HepG2 (cell line): ENCODE results near the gene TMIGD2. TPM values are rescaled to one million over a fixed set of nuclear protein-coding genes. Genes with fewer than 3 reads are reported as not detected.

Experiments used
- ATAC-seq: fragments of 200-7000 bp; cut with Tn5 transposase; 3 replicates; pipeline ENCODE4 v1.9.1; 2020; ENCODE audit warnings: mild to moderate bottlenecking, moderate library complexity
- BruUV-seq: library from RNA; stranded (reverse); fragments of 400-500 nt; replicated peaks from 2 replicates; lab custom pipeline; 2021; lab: Mats Ljungman, UMichigan
- CTCF ChIA-PET: fragments of 300-600 bp; formaldehyde crosslinking; extraction: SDS; loops from one replicate; lab custom pipeline; 2021; ENCODE audit warnings: low total read pairs, inconsistent platforms, low intra/inter-chr PET ratio; lab: Yijun Ruan, JAX
- POLR2A ChIA-PET: fragments of 350-600 bp; sonication (Branson Sonifier 250); formaldehyde crosslinking; loops from one replicate; lab custom pipeline; 2020; ENCODE audit warnings: antibody characterized with exemption, inconsistent platforms; lab: Yijun Ruan, JAX
- DNase-seq: peaks from one replicate; pipeline ENCODE4 v3.0.0-alpha.2; 2015; ENCODE audit warnings: low spot score
- FAIRE-seq: peaks from 3 replicates; lab custom pipeline; 2011; peaks lifted over from hg19 to GRCh38; lab: Jason Lieb, UNC
- H2AFZ ChIP-seq: one replicate; pipeline ENCODE4 v1.6.1; 2011; ENCODE audit warnings: low read length, inconsistent platforms
- H3K27ac ChIP-seq: fragments of 300-600 bp; 3 replicates; pipeline ENCODE4 v1.8.0; 2011; ENCODE audit warnings: mixed run types, mild to moderate bottlenecking, mixed read lengths, low read length, inconsistent platforms; ENCODE audit not compliant: insufficient read depth; ENCODE audit errors: extremely low read length
- H3K27me3 ChIP-seq, 2 experiments: fragments of 200-600 bp in 1 of 2; 2 replicates in 1 of 2; 3 replicates in 1 of 2; pipeline versions ENCODE4 v1.6.0 to v1.8.0; 2011; ENCODE audit warnings: low read length in 2 of 2, mild to moderate bottlenecking in 2 of 2, moderate library complexity in 2 of 2, inconsistent platforms in 1 of 2; ENCODE audit not compliant: insufficient read depth in 2 of 2, control insufficient read depth in 1 of 2
- H3K36me3 ChIP-seq, 2 experiments: fragments of 200-600 bp in 1 of 2; replicated peaks in 1 of 2; 2 replicates in 1 of 2; 3 replicates in 1 of 2; pipeline versions ENCODE4 v1.5.1 to v1.8.0; 2011; ENCODE audit warnings: low read length in 2 of 2, inconsistent platforms in 1 of 2; ENCODE audit not compliant: insufficient read depth in 2 of 2, control insufficient read depth in 1 of 2
- H3K4me1 ChIP-seq: 2 replicates; pipeline ENCODE4 v1.5.1; 2012; ENCODE audit warnings: low read length, inconsistent platforms; ENCODE audit not compliant: insufficient read depth
- H3K4me2 ChIP-seq: 2 replicates; pipeline ENCODE4 v1.6.0; 2011; ENCODE audit warnings: low read depth, low read length, inconsistent platforms
- H3K4me3 ChIP-seq, 3 experiments: fragments of 200-600 bp in 1 of 3; sonication (generic), shearing (Covaris generic) in 1 of 3; replicated peaks in 1 of 3; 2 replicates each; pipeline ENCODE4 v1.5.1; 2011 to 2016; ENCODE audit warnings: low read length in 3 of 3, inconsistent platforms in 2 of 3, low read depth in 2 of 3, mild to moderate bottlenecking in 2 of 3, control low read depth in 1 of 3, mixed read lengths in 1 of 3; ENCODE audit not compliant: insufficient read depth in 1 of 3
- H3K79me2 ChIP-seq: one replicate; pipeline ENCODE4 v1.6.1; 2011; ENCODE audit warnings: low read length, inconsistent platforms; ENCODE audit not compliant: insufficient read depth
- H3K9ac ChIP-seq: 2 replicates; pipeline ENCODE4 v1.6.0; 2011; ENCODE audit warnings: mild to moderate bottlenecking, low read depth, low read length, inconsistent platforms; ENCODE audit not compliant: insufficient read depth
- H3K9me3 ChIP-seq: 2 replicates; pipeline ENCODE4 v1.5.1; 2012; ENCODE audit warnings: mild to moderate bottlenecking, low read length
- H4K20me1 ChIP-seq: 2 replicates; pipeline ENCODE4 v1.6.0; 2011; ENCODE audit warnings: inconsistent platforms, mild to moderate bottlenecking, low read length, moderate library complexity; ENCODE audit not compliant: insufficient read depth
- NFRKB ChIP-seq: fragments of 450-650 bp; IDR thresholded peaks from 2 replicates; pipeline ENCODE4 v1.6.1; 2017
- NPAS2 ChIP-seq: sonication (generic); formaldehyde crosslinking; IDR thresholded peaks from 2 replicates; pipeline ENCODE4 v1.8.0; 2022; ENCODE audit warnings: mild to moderate bottlenecking, missing genetic modification reagents, borderline replicate concordance
- SKIL ChIP-seq: sonication (generic); formaldehyde crosslinking; IDR thresholded peaks from 2 replicates; pipeline ENCODE4 v1.8.0; 2022; ENCODE audit warnings: missing genetic modification reagents, mild to moderate bottlenecking, moderate library complexity, borderline replicate concordance
- ZNF24 ChIP-seq: fragments of 450-650 bp; IDR thresholded peaks from 2 replicates; pipeline ENCODE4 v1.6.1; 2017; ENCODE audit warnings: antibody characterized with exemption, mild to moderate bottlenecking
- ZNF263 ChIP-seq: sonication (generic); formaldehyde crosslinking; IDR thresholded peaks from 2 replicates; pipeline ENCODE4 v1.4.0; 2020; ENCODE audit warnings: missing genetic modification reagents
- ZNF543 ChIP-seq: sonication (generic); formaldehyde crosslinking; IDR thresholded peaks from 2 replicates; pipeline ENCODE4 v1.4.0; 2020; ENCODE audit warnings: mild to moderate bottlenecking, missing genetic modification reagents
- ZNF781 ChIP-seq: sonication (generic); formaldehyde crosslinking; IDR thresholded peaks from 2 replicates; pipeline ENCODE4 v1.5.1; 2020; ENCODE audit warnings: borderline replicate concordance, mild to moderate bottlenecking, missing genetic modification reagents; ENCODE audit errors: not compliant biosample characterization
- ZNF883 ChIP-seq: sonication (generic); formaldehyde crosslinking; IDR thresholded peaks from 2 replicates; pipeline ENCODE4 v1.5.1; 2020; ENCODE audit warnings: mild to moderate bottlenecking, missing genetic modification reagents; ENCODE audit errors: not compliant biosample characterization
- ZSCAN25 ChIP-seq: sonication (generic); formaldehyde crosslinking; IDR thresholded peaks from 2 replicates; pipeline ENCODE4 v1.8.0; 2022; ENCODE audit warnings: mild to moderate bottlenecking, missing genetic modification reagents
- WGBS: methylation state at CpG from one replicate; pipeline ENCODE4 v1.1.6; 2017; ENCODE audit warnings: low lambda C conversion rate; 5-methylcytosine and 5-hydroxymethylcytosine counted together
- in situ Hi-C: cut with HindIII; loops from 2 replicates; pipeline ENCODE4 v1.10.0; 2017; ENCODE audit warnings: low pct_unique_long_range_greater_than_20kb; ENCODE audit not compliant: extremely low pct_ligation_motif_present
- intact Hi-C: fragments of 100-400 bp; cut with micrococcal nuclease; formaldehyde crosslinking; loops from one replicate; pipeline ENCODE4 v1.10.0; 2022; ENCODE audit not compliant: unreplicated experiment
- polyA plus RNA-seq, 8 experiments: library from polyadenylated mRNA; depleted of rRNA in 3 of 8; stranded (reverse) in 7 of 8; unstranded in 1 of 8; fragments of >200 nt; fragmentation: Illumina TruSeq in 4 of 8; extraction: Trizol in 4 of 8; gene quantifications; 2 replicates each; pipeline versions ENCODE4 v1.2.1 to v1.2.3, GENCODE V29; 2011 to 2016; ENCODE audit warnings: low read depth in 4 of 8, missing spikeins in 1 of 8, mixed read lengths in 1 of 8; ENCODE audit not compliant: insufficient read depth in 1 of 8
- total RNA-seq, 5 experiments: library from RNA; depleted of rRNA; stranded (reverse); fragments of >200 nt; fragmentation: Illumina TruSeq; extraction: Trizol; gene quantifications; 2 replicates each; pipeline ENCODE4 v1.2.3, GENCODE V29; 2016; ENCODE audit warnings: low read depth in 1 of 5
- TF ChIP-seq, protein P1 (sequence below): sonication (generic); formaldehyde crosslinking; IDR thresholded peaks from 2 replicates; pipeline ENCODE4 v1.5.0; 2020; ENCODE audit warnings: mild to moderate bottlenecking, missing genetic modification reagents, borderline replicate concordance
- TF ChIP-seq, protein P2 (sequence below): sonication (generic); formaldehyde crosslinking; IDR thresholded peaks from 2 replicates; pipeline ENCODE4 v1.4.0; 2020; ENCODE audit warnings: mild to moderate bottlenecking, missing genetic modification reagents

TMIGD2 gene
- total and polyA plus RNA-seq, 2 of the 13 experiments (the other 11 are each of a cell fraction or from before 2014, with no cell fraction given), result 0.11 to 1.0 TPM

GRCh38 chr19:4350726-4351125, 48.5 kb upstream of the TMIGD2 start:
- H3K27ac ChIP-seq, result no peak overlapping the region
- 0 out of 5 replicates have a peak, but pooled peaks cover 0 to 7% of the 10 kb centered on the region in 2 experiments for H3K36me3 ChIP-seq
- peaks cover 2% of the 10 kb centered on the region; the same call in 1 of the 2 replicates for H3K4me1 ChIP-seq
- no peak overlapping the region for H3K4me2 ChIP-seq
- DNase-seq (no peak), ATAC-seq (no peak), FAIRE-seq (no peak)
- no peak overlapping the region for H3K9ac ChIP-seq
- no peaks in the 10 kb centered on the region for H3K27me3 ChIP-seq
- ChIA-PET POLR2A (no interaction called here), CTCF (interaction anchor here (1.6 kb wide), 1 partner anchor 84 kb away, joined by 3 read pairs; no protein-coding TSS in a partner anchor)
- 95% methylated on average over 8 of the region's 9 CpGs for WGBS
- H3K4me3 ChIP-seq, result no peak overlapping the region
- H4K20me1 ChIP-seq, result no peaks in the 10 kb centered on the region
- TF ChIP-seq ZNF883 (CRISPR knock-in tag) (no peak), ZNF781 (CRISPR knock-in tag) (no peak), NPAS2 (CRISPR knock-in tag) (no peak), ZSCAN25 (CRISPR knock-in tag) (no peak), NFRKB (no peak), ZNF543 (CRISPR knock-in tag) (no peak), ZNF24 (no peak), ZNF263 (no peak), SKIL (CRISPR knock-in tag) (no peak)
- TF ChIP-seq, protein P1, sequence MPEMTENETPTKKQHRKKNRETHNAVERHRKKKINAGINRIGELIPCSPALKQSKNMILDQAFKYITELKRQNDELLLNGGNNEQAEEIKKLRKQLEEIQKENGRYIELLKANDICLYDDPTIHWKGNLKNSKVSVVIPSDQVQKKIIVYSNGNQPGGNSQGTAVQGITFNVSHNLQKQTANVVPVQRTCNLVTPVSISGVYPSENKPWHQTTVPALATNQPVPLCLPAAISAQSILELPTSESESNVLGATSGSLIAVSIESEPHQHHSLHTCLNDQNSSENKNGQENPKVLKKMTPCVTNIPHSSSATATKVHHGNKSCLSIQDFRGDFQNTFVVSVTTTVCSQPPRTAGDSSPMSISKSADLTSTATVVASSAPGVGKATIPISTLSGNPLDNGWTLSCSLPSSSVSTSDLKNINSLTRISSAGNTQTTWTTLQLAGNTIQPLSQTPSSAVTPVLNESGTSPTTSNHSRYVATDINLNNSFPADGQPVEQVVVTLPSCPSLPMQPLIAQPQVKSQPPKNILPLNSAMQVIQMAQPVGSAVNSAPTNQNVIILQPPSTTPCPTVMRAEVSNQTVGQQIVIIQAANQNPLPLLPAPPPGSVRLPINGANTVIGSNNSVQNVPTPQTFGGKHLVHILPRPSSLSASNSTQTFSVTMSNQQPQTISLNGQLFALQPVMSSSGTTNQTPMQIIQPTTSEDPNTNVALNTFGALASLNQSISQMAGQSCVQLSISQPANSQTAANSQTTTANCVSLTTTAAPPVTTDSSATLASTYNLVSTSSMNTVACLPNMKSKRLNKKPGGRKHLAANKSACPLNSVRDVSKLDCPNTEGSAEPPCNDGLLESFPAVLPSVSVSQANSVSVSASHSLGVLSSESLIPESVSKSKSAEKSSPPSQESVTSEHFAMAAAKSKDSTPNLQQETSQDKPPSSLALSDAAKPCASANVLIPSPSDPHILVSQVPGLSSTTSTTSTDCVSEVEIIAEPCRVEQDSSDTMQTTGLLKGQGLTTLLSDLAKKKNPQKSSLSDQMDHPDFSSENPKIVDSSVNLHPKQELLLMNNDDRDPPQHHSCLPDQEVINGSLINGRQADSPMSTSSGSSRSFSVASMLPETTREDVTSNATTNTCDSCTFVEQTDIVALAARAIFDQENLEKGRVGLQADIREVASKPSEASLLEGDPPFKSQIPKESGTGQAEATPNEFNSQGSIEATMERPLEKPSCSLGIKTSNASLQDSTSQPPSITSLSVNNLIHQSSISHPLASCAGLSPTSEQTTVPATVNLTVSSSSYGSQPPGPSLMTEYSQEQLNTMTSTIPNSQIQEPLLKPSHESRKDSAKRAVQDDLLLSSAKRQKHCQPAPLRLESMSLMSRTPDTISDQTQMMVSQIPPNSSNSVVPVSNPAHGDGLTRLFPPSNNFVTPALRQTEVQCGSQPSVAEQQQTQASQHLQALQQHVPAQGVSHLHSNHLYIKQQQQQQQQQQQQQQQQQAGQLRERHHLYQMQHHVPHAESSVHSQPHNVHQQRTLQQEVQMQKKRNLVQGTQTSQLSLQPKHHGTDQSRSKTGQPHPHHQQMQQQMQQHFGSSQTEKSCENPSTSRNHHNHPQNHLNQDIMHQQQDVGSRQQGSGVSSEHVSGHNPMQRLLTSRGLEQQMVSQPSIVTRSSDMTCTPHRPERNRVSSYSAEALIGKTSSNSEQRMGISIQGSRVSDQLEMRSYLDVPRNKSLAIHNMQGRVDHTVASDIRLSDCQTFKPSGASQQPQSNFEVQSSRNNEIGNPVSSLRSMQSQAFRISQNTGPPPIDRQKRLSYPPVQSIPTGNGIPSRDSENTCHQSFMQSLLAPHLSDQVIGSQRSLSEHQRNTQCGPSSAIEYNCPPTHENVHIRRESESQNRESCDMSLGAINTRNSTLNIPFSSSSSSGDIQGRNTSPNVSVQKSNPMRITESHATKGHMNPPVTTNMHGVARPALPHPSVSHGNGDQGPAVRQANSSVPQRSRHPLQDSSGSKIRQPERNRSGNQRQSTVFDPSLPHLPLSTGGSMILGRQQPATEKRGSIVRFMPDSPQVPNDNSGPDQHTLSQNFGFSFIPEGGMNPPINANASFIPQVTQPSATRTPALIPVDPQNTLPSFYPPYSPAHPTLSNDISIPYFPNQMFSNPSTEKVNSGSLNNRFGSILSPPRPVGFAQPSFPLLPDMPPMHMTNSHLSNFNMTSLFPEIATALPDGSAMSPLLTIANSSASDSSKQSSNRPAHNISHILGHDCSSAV, result no peak
- TF ChIP-seq, protein P2, sequence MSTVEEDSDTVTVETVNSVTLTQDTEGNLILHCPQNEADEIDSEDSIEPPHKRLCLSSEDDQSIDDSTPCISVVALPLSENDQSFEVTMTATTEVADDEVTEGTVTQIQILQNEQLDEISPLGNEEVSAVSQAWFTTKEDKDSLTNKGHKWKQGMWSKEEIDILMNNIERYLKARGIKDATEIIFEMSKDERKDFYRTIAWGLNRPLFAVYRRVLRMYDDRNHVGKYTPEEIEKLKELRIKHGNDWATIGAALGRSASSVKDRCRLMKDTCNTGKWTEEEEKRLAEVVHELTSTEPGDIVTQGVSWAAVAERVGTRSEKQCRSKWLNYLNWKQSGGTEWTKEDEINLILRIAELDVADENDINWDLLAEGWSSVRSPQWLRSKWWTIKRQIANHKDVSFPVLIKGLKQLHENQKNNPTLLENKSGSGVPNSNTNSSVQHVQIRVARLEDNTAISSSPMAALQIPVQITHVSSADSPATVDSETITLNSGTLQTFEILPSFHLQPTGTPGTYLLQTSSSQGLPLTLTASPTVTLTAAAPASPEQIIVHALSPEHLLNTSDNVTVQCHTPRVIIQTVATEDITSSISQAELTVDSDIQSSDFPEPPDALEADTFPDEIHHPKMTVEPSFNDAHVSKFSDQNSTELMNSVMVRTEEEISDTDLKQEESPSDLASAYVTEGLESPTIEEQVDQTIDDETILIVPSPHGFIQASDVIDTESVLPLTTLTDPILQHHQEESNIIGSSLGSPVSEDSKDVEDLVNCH (CRISPR knock-in tag), result no peak
- TF ChIP-seq, all 625 proteins: peak for 0
- intact Hi-C loops (no loop called here), in situ Hi-C loops (loop anchor here (5.0 kb wide), 1 partner anchor 83 kb away; no protein-coding TSS in a partner anchor)
- BruUV-seq, result no TSS peak
- Histone ChIP-seq H3K9me3 (no peaks in the 10 kb centered on the region), H2AFZ (no peak overlapping the region), H3K79me2 (no peaks in the 10 kb centered on the region)
